Prostate gland (tissue), 2 donors: ENCODE measurements around the gene WDR62. TPM values are rescaled to one million over a fixed set of nuclear protein-coding genes. Genes with fewer than 3 reads are reported as not detected.

Source experiments
- DNase-seq: peaks from one replicate; pipeline ENCODE4 v3.0.0-alpha.2; 2019; ENCODE audit warnings: low spot score
- H3K27ac ChIP-seq, 2 donors: fragments of 200-600 bp; sonication (generic); 2 replicates each; pipeline ENCODE4 v1.5.1; 2017 to 2019
- H3K27me3 ChIP-seq: fragments of 200-600 bp; sonication (generic); replicated peaks from 2 replicates; pipeline ENCODE4 v1.5.1; 2019; ENCODE audit not compliant: insufficient read depth
- H3K36me3 ChIP-seq, 2 donors: fragments of 200-600 bp; sonication (generic); 1 replicate in 1 of 2; 2 replicates in 1 of 2; pipeline versions ENCODE4 v1.5.1 to v1.8.1; 2017 to 2019
- H3K4me1 ChIP-seq: fragments of 200-600 bp; sonication (generic); replicated peaks from 2 replicates; pipeline ENCODE4 v1.5.1; 2019
- H3K4me3 ChIP-seq, 2 donors: fragments of 200-600 bp; sonication (generic); 2 replicates each; pipeline ENCODE4 v1.5.1; 2017 to 2019
- H3K9me3 ChIP-seq: fragments of 200-600 bp; sonication (generic); 2 replicates; pipeline ENCODE4 v1.5.1; 2017
- POLR2A ChIP-seq: fragments of 450-650 bp; IDR thresholded peaks from one replicate; pipeline ENCODE4 v1.6.1; 2016; ENCODE audit warnings: antibody characterized with exemption, mild to moderate bottlenecking
- POLR2AphosphoS5 ChIP-seq: sonication (generic); formaldehyde crosslinking; IDR thresholded peaks from one replicate; pipeline ENCODE4 v1.6.1; 2017; ENCODE audit warnings: antibody characterized with exemption
- WGBS: methylation state at CpG from one replicate; pipeline ENCODE4 v1.1.5; 2018; 5-methylcytosine and 5-hydroxymethylcytosine counted together
- intact Hi-C: fragments of 100-400 bp; cut with DNase I; formaldehyde crosslinking; loops from one replicate; pipeline ENCODE4 v1.14.2; 2022
- total RNA-seq, 2 donors: library from RNA; depleted of rRNA; stranded (reverse); fragments of >200 nt; gene quantifications; one replicate each; pipeline ENCODE4 v1.1.0, GENCODE V29; 2016
- TF ChIP-seq, protein P1 (sequence below), 4 experiments: fragments of 200-600 bp in 2 of 4; fragments of 450-650 bp in 2 of 4; sonication (generic) in 2 of 4; IDR thresholded peaks; 1 replicate in 3 of 4; 2 replicates in 1 of 4; pipeline ENCODE4 v1.5.1; 2016 to 2019; ENCODE audit warnings: antibody characterized with exemption in 4 of 4, mild to moderate bottlenecking in 2 of 4, moderate library complexity in 2 of 4

WDR62 gene
- total RNA-seq, 2 donors from 2014 or later, result 0.64 to 28.6 TPM

- DNase-seq, result no peak
Observed at GRCh38 chr19:36149673-36150406, 95.1 kb downstream of the WDR62 start.

GRCh38 chr19:36150586-36150985 is 95.9 kb downstream of the WDR62 start:
- WGBS, result 74% methylated on average over 5 of the region's 5 CpGs
- Histone ChIP-seq H3K4me3 (no peak overlapping the region), H3K27ac (peak overlapping the region in 1 of 2 donors; percentile 77), H3K4me1 (no peaks in the 10 kb centered on the region), H3K27me3 (no peaks in the 10 kb centered on the region), H3K36me3 (peaks cover 9 to 21% of the 10 kb centered on the region in 2 donors), H3K9me3 (no peaks in the 10 kb centered on the region)
- TF ChIP-seq POLR2A (no peak), POLR2AphosphoS5 (no peak)
- TF ChIP-seq, protein P1, sequence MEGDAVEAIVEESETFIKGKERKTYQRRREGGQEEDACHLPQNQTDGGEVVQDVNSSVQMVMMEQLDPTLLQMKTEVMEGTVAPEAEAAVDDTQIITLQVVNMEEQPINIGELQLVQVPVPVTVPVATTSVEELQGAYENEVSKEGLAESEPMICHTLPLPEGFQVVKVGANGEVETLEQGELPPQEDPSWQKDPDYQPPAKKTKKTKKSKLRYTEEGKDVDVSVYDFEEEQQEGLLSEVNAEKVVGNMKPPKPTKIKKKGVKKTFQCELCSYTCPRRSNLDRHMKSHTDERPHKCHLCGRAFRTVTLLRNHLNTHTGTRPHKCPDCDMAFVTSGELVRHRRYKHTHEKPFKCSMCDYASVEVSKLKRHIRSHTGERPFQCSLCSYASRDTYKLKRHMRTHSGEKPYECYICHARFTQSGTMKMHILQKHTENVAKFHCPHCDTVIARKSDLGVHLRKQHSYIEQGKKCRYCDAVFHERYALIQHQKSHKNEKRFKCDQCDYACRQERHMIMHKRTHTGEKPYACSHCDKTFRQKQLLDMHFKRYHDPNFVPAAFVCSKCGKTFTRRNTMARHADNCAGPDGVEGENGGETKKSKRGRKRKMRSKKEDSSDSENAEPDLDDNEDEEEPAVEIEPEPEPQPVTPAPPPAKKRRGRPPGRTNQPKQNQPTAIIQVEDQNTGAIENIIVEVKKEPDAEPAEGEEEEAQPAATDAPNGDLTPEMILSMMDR (IDR thresholded peaks at IDR 0.05), result no peak
- no peak for DNase-seq
- intact Hi-C loops, result no loop called here

More at GRCh38 chr19:36149673-36150406, 95.1 kb downstream of the WDR62 start:
- Histone ChIP-seq H3K27ac (no peak overlapping the region), H3K36me3 (peaks cover 11 to 22% of the 10 kb centered on the region in 2 donors), H3K9me3 (no peaks in the 10 kb centered on the region), H3K4me1 (no peaks in the 10 kb centered on the region), H3K4me3 (no peak overlapping the region), H3K27me3 (no peaks in the 10 kb centered on the region)
- WGBS, result 53% methylated on average over 13 of the region's 13 CpGs
- intact Hi-C loops, result no loop called here
- TF ChIP-seq POLR2AphosphoS5 (no peak), POLR2A (no peak)

GRCh38 chr19:36151144-36152018 is 96.7 kb downstream of the WDR62 start:
- intact Hi-C loops, result no loop called here
- WGBS, result 48% methylated on average over 47 of the region's 47 CpGs
- no peak for DNase-seq

DNA sequence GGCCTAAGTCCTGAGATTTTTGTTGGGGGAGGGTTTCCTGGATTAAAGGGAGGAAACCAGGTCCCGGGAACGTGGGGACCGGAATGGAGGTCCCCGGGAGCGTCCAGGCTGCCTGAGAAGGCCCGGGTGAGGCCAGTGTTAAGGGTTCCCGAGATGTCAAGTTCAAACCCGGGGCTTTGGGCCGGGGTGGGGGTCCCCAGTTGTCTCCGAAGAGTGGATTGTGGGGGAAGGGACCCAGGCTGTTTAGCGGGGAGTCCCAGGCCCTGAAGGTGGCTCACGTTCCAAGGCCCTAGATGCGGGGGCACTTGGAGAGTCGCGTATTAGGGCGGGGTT is 97.3 kb downstream of the WDR62 start:
- no peak for DNase-seq
- Histone ChIP-seq H3K36me3 (peaks cover 3 to 10% of the 10 kb centered on the region in 2 donors), H3K27me3 (no peaks in the 10 kb centered on the region), H3K9me3 (no peaks in the 10 kb centered on the region), H3K27ac (peak overlapping the region; percentile 77 to 86), H3K4me3 (peak overlapping the region; percentile 32 to 35), H3K4me1 (no peaks in the 10 kb centered on the region)
- WGBS, result 53% methylated on average over 14 of the region's 16 CpGs
- TF ChIP-seq, protein P1 (IDR thresholded peaks at IDR 0.05), result no peak
- no peak for TF ChIP-seq POLR2AphosphoS5
- no peak for TF ChIP-seq POLR2A
- intact Hi-C loops, result no loop called here

More at GRCh38 chr19:36151144-36152018, 96.7 kb downstream of the WDR62 start:
- no peak for TF ChIP-seq POLR2AphosphoS5
- no peak for TF ChIP-seq POLR2A
- TF ChIP-seq, protein P1 (IDR thresholded peaks at IDR 0.05), result no peak
- Histone ChIP-seq H3K27ac (peak overlapping the region; percentile 77 to 86), H3K27me3 (no peaks in the 10 kb centered on the region), H3K4me1 (no peaks in the 10 kb centered on the region), H3K4me3 (peak overlapping the region; percentile 32 to 35), H3K36me3 (peaks cover 3 to 13% of the 10 kb centered on the region in 2 donors), H3K9me3 (no peaks in the 10 kb centered on the region)

GRCh38 chr19:36152352-36153091 is 97.8 kb downstream of the WDR62 start, which contains the start of gene COX7A1:
Gene COX7A1 (minus strand): TSS chr19:36152447. CDS start chr19:36152407, 40 bp downstream.
- no peak for DNase-seq
- peak within 1 kb of the TSS; percentile 77 to 86 for H3K27ac ChIP-seq
- H3K36me3 ChIP-seq, result peaks cover 3 to 9% of the 10 kb centered on the region in 2 donors
- H3K9me3 ChIP-seq, result no peaks in the 10 kb centered on the region
- intact Hi-C loops, result no loop called here
- no peaks in the 10 kb centered on the region for H3K27me3 ChIP-seq
- 59% methylated on average over 39 of the region's 40 CpGs for WGBS
- TF ChIP-seq POLR2AphosphoS5, result peak; percentile 25
- TF ChIP-seq, protein P1 (IDR thresholded peaks at IDR 0.05), result no peak
- peak within 1 kb of the TSS; percentile 32 to 35 for H3K4me3 ChIP-seq
- no peaks in the 10 kb centered on the region for H3K4me1 ChIP-seq
